ENCODE results near the gene CHCT1. TPM values are rescaled to one million over a fixed set of nuclear protein-coding genes. Genes with fewer than 3 reads are reported as not detected.

The CHCT1 gene
- total and polyA plus RNA-seq, 2 of the 8 experiments (the other 6 are each of a cell fraction or from before 2014, with no cell fraction given): 0.06 TPM; not detected in 1

- no peak overlapping the region for H4K5ac ChIP-seq (ENCODE audit: insufficient read length, low read depth, low read length)
- no peak overlapping the region for H3K56ac ChIP-seq (replicated peaks; ENCODE audit: insufficient read length, low read depth, low read length)
- no peaks in the 10 kb centered on the region for H3K4me1 ChIP-seq (replicated peaks in 1 of 4; ENCODE audit: control insufficient read depth in 3 of 4, insufficient read depth in 4 of 4, low read length in 3 of 4)
- no peak overlapping the region for H3K4ac ChIP-seq (replicated peaks; ENCODE audit: insufficient read length, low read depth, low read length)
- H4K91ac ChIP-seq (replicated peaks; ENCODE audit: insufficient read length, low read length): no peak overlapping the region
- CTCF ChIA-PET (ENCODE audit: partially characterized antibody): interaction anchor here (0.6 to 0.9 kb wide), 2 partner anchors 10 to 162 kb away, joined by 3 to 4 read pairs; no protein-coding TSS in a partner anchor
- no peak overlapping the region for H3K23ac ChIP-seq (ENCODE audit: insufficient read length)
- no peak overlapping the region for H2AFZ ChIP-seq (ENCODE audit: low read length)
- H2BK5ac ChIP-seq (ENCODE audit: low read depth, low read length): no peak overlapping the region
- H3K4me2 ChIP-seq (ENCODE audit: insufficient read depth in 1 of 2, low read depth in 2 of 2, low read length in 2 of 2): no peak overlapping the region
- no peak for DNase-seq (ENCODE audit: low read depth in 1 of 2, low spot score in 2 of 2)
- H2BK20ac ChIP-seq (ENCODE audit: low read length): no peak overlapping the region
- no peaks in the 10 kb centered on the region for H3K27me3 ChIP-seq (replicated peaks in 1 of 4; ENCODE audit: control insufficient read depth in 3 of 4, extremely low read depth in 1 of 4, insufficient read depth in 3 of 4, low read length in 3 of 4)
- no peak overlapping the region for H2BK12ac ChIP-seq (ENCODE audit: low read depth, low read length)
- H3K9me3 ChIP-seq (ENCODE audit: insufficient read depth in 2 of 2, low read depth in 1 of 2, low read length in 1 of 2): peaks cover 0 to 3% of the 10 kb centered on the region in 2 experiments; a peak in 2 of 4 replicates
- peaks cover 0 to 15% (median 2%) of the 10 kb centered on the region in 4 experiments; a peak in 4 of 8 replicates for H3K36me3 ChIP-seq (ENCODE audit: control insufficient read depth in 2 of 4, insufficient read depth in 4 of 4, low read length in 3 of 4)
- no peak overlapping the region for H2BK120ac ChIP-seq (replicated peaks; ENCODE audit: low read depth, low read length)
- H3K4me3 ChIP-seq (ENCODE audit: extremely low read depth in 1 of 4, insufficient read depth in 2 of 4, low read depth in 3 of 4, low read length in 4 of 4): no peak overlapping the region
- H4K8ac ChIP-seq (ENCODE audit: extremely low read depth, insufficient read depth, low read length): no peak overlapping the region
- POLR2A ChIA-PET (ENCODE audit: partially characterized antibody): no interaction called here
- no peak overlapping the region for H3K27ac ChIP-seq (ENCODE audit: low read depth, low read length)
- H3K9ac ChIP-seq (replicated peaks in 1 of 4; ENCODE audit: extremely low read depth in 1 of 4, low read depth in 3 of 4, low read length in 3 of 4): no peak overlapping the region
- H3K18ac ChIP-seq (ENCODE audit: extremely low read depth, low read length): no peak overlapping the region
- H3K14ac ChIP-seq (ENCODE audit: insufficient read length): no peak overlapping the region
- H3K23me2 ChIP-seq (ENCODE audit: low read depth, low read length): no peaks in the 10 kb centered on the region
- H2AK5ac ChIP-seq (ENCODE audit: low read depth, low read length): no peak overlapping the region
- H2BK15ac ChIP-seq (ENCODE audit: low read length): no peak overlapping the region
- no peak for FAIRE-seq
- no peaks in the 10 kb centered on the region for H4K20me1 ChIP-seq (replicated peaks in 1 of 2; ENCODE audit: control insufficient read depth in 1 of 2, insufficient read depth in 2 of 2, low read length in 2 of 2)
- no peaks in the 10 kb centered on the region for H3K79me2 ChIP-seq (ENCODE audit: control insufficient read depth in 1 of 2, insufficient read depth in 2 of 2, low read length in 2 of 2)
- no peaks in the 10 kb centered on the region for H3K79me1 ChIP-seq (ENCODE audit: low read depth, low read length)
- no peak for TF ChIP-seq CHD7 (IDR thresholded peaks at IDR 0.05; ENCODE audit: insufficient replicate concordance, low read length)
Observed at GRCh38 chr17:60445144-60445543, 22.9 kb downstream of the CHCT1 start.

All from H1 (cell line).